SK-N-SH (cell line): ENCODE results near the gene KASH5. TPM values are rescaled to one million over a fixed set of nuclear protein-coding genes. Genes with fewer than 3 reads are reported as not detected.

ENCODE experiments used
- CTCF ChIA-PET: fragments of 300-600, 350-600 bp; formaldehyde crosslinking; extraction: SDS; loops from one replicate; lab custom pipeline; 2021; lab: Yijun Ruan, JAX
- POLR2A ChIA-PET: fragments of 350-600 bp; sonication (Branson Sonifier 250); formaldehyde crosslinking; extraction: SDS; loops from one replicate; lab custom pipeline; 2020; ENCODE audit warnings: antibody characterized with exemption, inconsistent platforms; lab: Yijun Ruan, JAX
- DNase-seq: peaks from one replicate; pipeline ENCODE4 v3.0.0; 2012
- H2AFZ ChIP-seq: fragments of 200-600 bp; sonication (generic); 2 replicates; pipeline ENCODE4 v1.8.1; 2016; ENCODE audit warnings: antibody characterized with exemption, mild to moderate bottlenecking, low read depth
- H3F3A ChIP-seq: fragments of 200-600 bp; sonication (generic); replicated peaks from 2 replicates; pipeline ENCODE3; 2016; ENCODE audit warnings: antibody characterized with exemption, mild to moderate bottlenecking; ENCODE audit not compliant: insufficient read depth
- H3K27ac ChIP-seq, 2 experiments: fragments of 200-500 bp in 1 of 2; fragments of 200-600 bp in 1 of 2; sonication (Bioruptor generic) in 1 of 2; sonication (generic), shearing (Covaris generic) in 1 of 2; 2 replicates each; pipeline versions ENCODE4 v1.5.1 to v1.6.1; 2014 to 2016; ENCODE audit warnings: low read depth in 2 of 2, inconsistent platforms in 1 of 2, low read length in 1 of 2, mild to moderate bottlenecking in 1 of 2, mixed read lengths in 1 of 2
- H3K27me3 ChIP-seq: fragments of 200-600 bp; sonication (generic), shearing (Covaris generic); 2 replicates; pipeline ENCODE4 v1.6.1; 2016; ENCODE audit warnings: mixed run types; ENCODE audit not compliant: insufficient read depth
- H3K36me3 ChIP-seq, 2 experiments: fragments of 200-500 bp in 1 of 2; fragments of 200-600 bp in 1 of 2; sonication (Bioruptor generic) in 1 of 2; sonication (generic) in 1 of 2; replicated peaks in 1 of 2; 2 replicates each; pipeline versions ENCODE3 to v1.5.1; 2014 to 2016; ENCODE audit warnings: low read length in 1 of 2, mild to moderate bottlenecking in 1 of 2; ENCODE audit not compliant: insufficient read depth in 2 of 2, control insufficient read depth in 1 of 2
- H3K4me1 ChIP-seq, 2 experiments: fragments of 200-500 bp in 1 of 2; fragments of 200-600 bp in 1 of 2; sonication (Bioruptor generic) in 1 of 2; sonication (generic), shearing (Covaris generic) in 1 of 2; 2 replicates each; pipeline versions ENCODE4 v1.5.1 to v1.6.1; 2014 to 2016; ENCODE audit warnings: low read depth in 1 of 2, low read length in 1 of 2, mixed run types in 1 of 2; ENCODE audit not compliant: insufficient read depth in 2 of 2, control insufficient read depth in 1 of 2
- H3K4me2 ChIP-seq: fragments of 200-600 bp; sonication (generic), shearing (Covaris generic); 2 replicates; pipeline ENCODE4 v1.6.1; 2017; ENCODE audit warnings: mixed run types
- H3K4me3 ChIP-seq, 2 experiments: fragments of 200-500 bp in 1 of 2; fragments of 200-600 bp in 1 of 2; sonication (Bioruptor generic) in 1 of 2; sonication (generic), shearing (Covaris generic) in 1 of 2; 2 replicates each; pipeline versions ENCODE4 v1.5.1 to v1.8.1; 2014 to 2016; ENCODE audit warnings: low read depth in 2 of 2, inconsistent platforms in 1 of 2, low read length in 1 of 2, mild to moderate bottlenecking in 1 of 2, mixed read lengths in 1 of 2, moderate library complexity in 1 of 2
- H3K79me2 ChIP-seq: fragments of 200-600 bp; sonication (generic); 2 replicates; pipeline ENCODE4 v1.8.1; 2017; ENCODE audit warnings: mild to moderate bottlenecking; ENCODE audit not compliant: insufficient read depth
- H3K9ac ChIP-seq: fragments of 200-600 bp; sonication (generic); 2 replicates; pipeline ENCODE4 v1.6.1; 2017; ENCODE audit warnings: mixed run types
- H3K9me2 ChIP-seq: fragments of 200-600 bp; sonication (generic); 2 replicates; pipeline ENCODE4 v1.6.1; 2017; ENCODE audit warnings: mixed run types
- H3K9me3 ChIP-seq: fragments of 200-600 bp; sonication (generic); 2 replicates; pipeline ENCODE4 v1.6.1; 2017; ENCODE audit warnings: mixed run types, mild to moderate bottlenecking, moderate library complexity
- H4K20me1 ChIP-seq: fragments of 200-600 bp; sonication (generic); 2 replicates; pipeline ENCODE4 v1.6.1; 2017; ENCODE audit warnings: mild to moderate bottlenecking, mixed run types; ENCODE audit not compliant: insufficient read depth
- CHD2 ChIP-seq: fragments of 150-350 bp; IDR thresholded peaks from 2 replicates; pipeline ENCODE4 v1.6.1; 2018; ENCODE audit warnings: low read length; ENCODE audit not compliant: partially characterized antibody
- EP300 ChIP-seq, 2 experiments: IDR thresholded peaks; 2 replicates each; pipeline versions ENCODE4 v1.4.0 to v1.6.1; 2012; ENCODE audit warnings: borderline replicate concordance in 1 of 2, low read depth in 1 of 2, low read length in 1 of 2
- FOXJ3 ChIP-seq: sonication (generic); formaldehyde crosslinking; IDR thresholded peaks from 2 replicates; pipeline ENCODE4 v1.5.1; 2020; ENCODE audit warnings: mild to moderate bottlenecking, missing genetic modification reagents
- FOXM1 ChIP-seq: IDR thresholded peaks from 2 replicates; pipeline ENCODE4 v1.4.0; 2012; ENCODE audit warnings: low read depth, mild to moderate bottlenecking
- JUND ChIP-seq: IDR thresholded peaks from 2 replicates; pipeline ENCODE4 v1.4.0; 2012
- MEF2A ChIP-seq: IDR thresholded peaks from 2 replicates; pipeline ENCODE4 v1.4.0; 2012; ENCODE audit warnings: low read depth, borderline replicate concordance
- NFIC ChIP-seq: IDR thresholded peaks from 2 replicates; pipeline ENCODE4 v1.4.0; 2012; ENCODE audit warnings: borderline replicate concordance
- POLR2AphosphoS5 ChIP-seq: IDR thresholded peaks from 2 replicates; pipeline ENCODE4 v1.6.1; 2012; ENCODE audit warnings: low read depth, low read length
- RAD21 ChIP-seq: IDR thresholded peaks from 2 replicates; pipeline ENCODE4 v1.6.1; 2012; ENCODE audit warnings: mild to moderate bottlenecking, low read length
- RCOR1 ChIP-seq: fragments of 150-350 bp; IDR thresholded peaks from 2 replicates; pipeline ENCODE4 v1.6.1; 2017; ENCODE audit warnings: antibody characterized with exemption, low read length
- RFX5 ChIP-seq: IDR thresholded peaks from 2 replicates; pipeline ENCODE4 v1.6.1; 2012; ENCODE audit warnings: mild to moderate bottlenecking, improper control_type of control experiment, low read length
- SIN3A ChIP-seq: IDR thresholded peaks from 2 replicates; pipeline ENCODE4 v1.6.1; 2012; ENCODE audit warnings: low read depth, mild to moderate bottlenecking, low read length, moderate library complexity, borderline replicate concordance
- SMC3 ChIP-seq: IDR thresholded peaks from 2 replicates; pipeline ENCODE4 v1.6.1; 2012; ENCODE audit warnings: low read depth, low read length, improper control_type of control experiment
- TAF1 ChIP-seq: IDR thresholded peaks from 2 replicates; pipeline ENCODE4 v1.6.1; 2012; ENCODE audit warnings: low read depth, mild to moderate bottlenecking, low read length, moderate library complexity, borderline replicate concordance
- TEAD4 ChIP-seq: IDR thresholded peaks from 2 replicates; pipeline ENCODE4 v1.4.0; 2012; ENCODE audit warnings: mild to moderate bottlenecking, borderline replicate concordance; ENCODE audit not compliant: insufficient read depth
- YY1 ChIP-seq: IDR thresholded peaks from 2 replicates; pipeline ENCODE4 v1.4.0; 2012; ENCODE audit warnings: low read depth, mild to moderate bottlenecking
- WGBS: methylation state at CpG from one replicate; pipeline ENCODE4 v1.1.6; 2017; ENCODE audit warnings: low lambda C conversion rate; 5-methylcytosine and 5-hydroxymethylcytosine counted together
- polyA plus RNA-seq, 3 experiments: library from polyadenylated mRNA; depleted of rRNA; stranded (reverse); fragments of >200 nt; gene quantifications; 2 replicates each; pipeline ENCODE4 v1.2.3, GENCODE V29; 2012
- TF ChIP-seq, protein P1 (sequence below): fragments of 150-350 bp; IDR thresholded peaks from 2 replicates; pipeline ENCODE4 v1.6.1; 2016; ENCODE audit warnings: mild to moderate bottlenecking, low read depth, low read length
- TF ChIP-seq, protein P2 (sequence below): fragments of 200-600 bp; sonication (generic); IDR thresholded peaks from 2 replicates; pipeline ENCODE4 v1.6.1; 2017; ENCODE audit warnings: antibody characterized with exemption, mild to moderate bottlenecking, moderate library complexity
- TF ChIP-seq, protein P3 (sequence below): IDR thresholded peaks from 2 replicates; pipeline ENCODE4 v1.4.0; 2012; ENCODE audit warnings: low read depth
- TF ChIP-seq, protein P4 (sequence below): IDR thresholded peaks from 2 replicates; pipeline ENCODE4 v1.4.0; 2012; ENCODE audit warnings: low read depth, borderline replicate concordance

KASH5 gene
- polyA plus RNA-seq, 1 of the 3 experiments (the other 2 are of a cell fraction) = 0.20 TPM

DNA sequence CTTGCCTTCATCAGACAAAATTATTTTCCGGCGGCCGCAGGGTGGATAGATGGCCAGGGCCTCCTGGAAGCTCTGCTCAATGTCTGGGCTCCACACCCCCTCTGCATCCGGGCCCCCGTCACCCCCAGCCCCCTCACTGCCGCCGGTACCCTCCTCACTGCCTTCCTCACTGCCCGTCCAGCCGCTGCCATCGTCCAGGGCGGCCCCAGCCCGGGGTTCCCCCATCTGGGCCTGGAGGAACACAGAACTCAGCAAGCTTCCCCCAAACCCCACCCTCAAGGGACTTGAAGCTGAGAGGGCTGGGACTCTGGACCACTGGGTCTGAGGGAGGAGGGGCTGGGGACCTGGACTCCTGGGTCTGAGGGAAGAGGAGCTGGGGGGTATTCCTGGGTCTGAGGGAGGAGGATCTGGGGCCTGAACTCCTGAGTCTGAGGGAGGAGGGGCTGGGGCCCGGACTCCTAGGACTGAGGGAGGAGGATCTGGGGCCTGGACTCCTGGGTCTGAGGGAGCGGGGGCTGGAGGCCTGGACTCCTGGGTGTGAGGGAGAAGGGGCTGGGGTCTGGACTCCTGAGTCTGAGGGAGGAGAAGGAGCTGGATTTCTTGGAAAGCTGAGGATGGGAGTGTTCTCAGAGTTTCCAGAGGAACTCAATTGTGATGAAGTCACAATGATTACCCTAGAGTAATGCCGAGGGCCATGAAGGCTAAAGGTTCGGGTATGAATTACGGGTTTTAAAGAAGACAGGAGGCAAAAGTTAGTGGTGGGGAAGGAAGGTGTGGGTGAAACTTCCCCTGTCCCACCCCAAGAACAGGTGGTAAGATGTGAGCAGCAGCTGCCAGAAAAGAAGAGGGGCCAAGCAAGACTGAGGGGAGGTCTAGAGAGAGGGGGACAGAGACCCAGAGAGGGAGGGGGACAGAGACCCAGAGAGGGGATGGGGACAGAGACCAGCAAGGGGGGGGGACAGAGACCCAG lies 27.9 kb upstream of the KASH5 start:
- POLR2A ChIA-PET = interaction anchor here (0.6 kb wide), 1 partner anchor 16 kb away, joined by 3 read pairs; no protein-coding TSS in a partner anchor

DNA sequence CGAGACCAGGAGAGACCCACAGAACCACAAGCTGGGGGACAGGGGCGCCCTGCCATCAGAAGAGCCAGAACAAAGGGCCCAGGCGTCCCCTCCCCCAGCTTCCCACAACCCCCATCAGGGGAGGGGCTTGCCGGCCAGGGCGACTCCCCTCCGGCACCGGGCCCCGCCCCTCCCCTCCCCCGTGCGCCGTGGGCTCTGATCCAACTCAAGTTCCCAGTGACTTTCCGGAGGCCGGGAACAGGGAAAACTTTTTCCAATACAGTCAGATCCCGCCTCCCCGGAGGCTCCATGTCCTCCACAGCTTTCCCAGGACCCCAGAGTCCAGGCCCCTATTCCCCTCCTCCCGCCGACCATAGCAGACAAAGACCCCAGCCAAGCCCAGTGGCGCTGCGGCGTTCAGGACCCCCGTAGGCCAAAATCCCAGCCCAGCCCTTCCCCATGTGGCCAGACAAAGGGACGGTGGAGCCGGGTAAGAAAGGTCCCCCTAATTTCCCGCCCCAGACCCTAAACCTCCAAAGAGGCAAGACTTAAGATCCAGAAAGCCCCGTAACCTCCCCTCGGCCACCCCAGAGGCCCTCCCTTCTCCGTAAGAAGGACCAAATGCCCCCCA lies 26.5 kb upstream of the KASH5 start:
- WGBS = 2% methylated on average over 13 of the region's 27 CpGs
- Histone ChIP-seq H3K4me2 (peak overlapping the region; percentile 94), H3K79me2 (peaks cover 39% of the 10 kb centered on the region), H2AFZ (peak overlapping the region; percentile 91), H3K9me2 (no peaks in the 10 kb centered on the region), H3K9ac (peak overlapping the region; percentile 99), H3K4me3 (peak overlapping the region; percentile 64 to 91), H3K27ac (peak overlapping the region; percentile 68 to 86), H4K20me1 (no peaks in the 10 kb centered on the region), H3K27me3 (no peaks in the 10 kb centered on the region), H3K9me3 (no peaks in the 10 kb centered on the region), H3K4me1 (no peaks in the 10 kb centered on the region; a peak in 1 of 4 replicates), H3F3A (peaks cover 4% of the 10 kb centered on the region), H3K36me3 (peaks cover 4 to 21% of the 10 kb centered on the region in 2 experiments)
- peak; percentile 79 for DNase-seq
- CTCF ChIA-PET = no interaction called here
- POLR2A ChIA-PET = interaction anchor here (0.7 kb wide), 1 partner anchor 90 kb away, joined by 3 read pairs; no protein-coding TSS in a partner anchor
- TF ChIP-seq SIN3A (0 out of 2 replicates have a peak, but pooled peaks have one; percentile 45), TAF1 (peak; percentile 72; the same call in 1 of the 2 replicates), EP300 (IDR thresholded peaks at IDR 0.05; ENCODE audit: borderline replicate concordance in 1 of 2, low read depth in 1 of 2, low read length in 1 of 2) (no peak), TEAD4 (no peak), RFX5 (no peak), MEF2A (no peak), FOXJ3 (CRISPR knock-in tag) (no peak), RCOR1 (no peak), POLR2AphosphoS5 (no peak; the same call in 1 of the 2 replicates), YY1 (no peak), SMC3 (no peak), RAD21 (no peak), JUND (no peak), NFIC (peak; percentile 90)
- TF ChIP-seq, protein P1, sequence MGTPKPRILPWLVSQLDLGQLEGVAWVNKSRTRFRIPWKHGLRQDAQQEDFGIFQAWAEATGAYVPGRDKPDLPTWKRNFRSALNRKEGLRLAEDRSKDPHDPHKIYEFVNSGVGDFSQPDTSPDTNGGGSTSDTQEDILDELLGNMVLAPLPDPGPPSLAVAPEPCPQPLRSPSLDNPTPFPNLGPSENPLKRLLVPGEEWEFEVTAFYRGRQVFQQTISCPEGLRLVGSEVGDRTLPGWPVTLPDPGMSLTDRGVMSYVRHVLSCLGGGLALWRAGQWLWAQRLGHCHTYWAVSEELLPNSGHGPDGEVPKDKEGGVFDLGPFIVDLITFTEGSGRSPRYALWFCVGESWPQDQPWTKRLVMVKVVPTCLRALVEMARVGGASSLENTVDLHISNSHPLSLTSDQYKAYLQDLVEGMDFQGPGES = no peak
- TF ChIP-seq, protein P2, sequence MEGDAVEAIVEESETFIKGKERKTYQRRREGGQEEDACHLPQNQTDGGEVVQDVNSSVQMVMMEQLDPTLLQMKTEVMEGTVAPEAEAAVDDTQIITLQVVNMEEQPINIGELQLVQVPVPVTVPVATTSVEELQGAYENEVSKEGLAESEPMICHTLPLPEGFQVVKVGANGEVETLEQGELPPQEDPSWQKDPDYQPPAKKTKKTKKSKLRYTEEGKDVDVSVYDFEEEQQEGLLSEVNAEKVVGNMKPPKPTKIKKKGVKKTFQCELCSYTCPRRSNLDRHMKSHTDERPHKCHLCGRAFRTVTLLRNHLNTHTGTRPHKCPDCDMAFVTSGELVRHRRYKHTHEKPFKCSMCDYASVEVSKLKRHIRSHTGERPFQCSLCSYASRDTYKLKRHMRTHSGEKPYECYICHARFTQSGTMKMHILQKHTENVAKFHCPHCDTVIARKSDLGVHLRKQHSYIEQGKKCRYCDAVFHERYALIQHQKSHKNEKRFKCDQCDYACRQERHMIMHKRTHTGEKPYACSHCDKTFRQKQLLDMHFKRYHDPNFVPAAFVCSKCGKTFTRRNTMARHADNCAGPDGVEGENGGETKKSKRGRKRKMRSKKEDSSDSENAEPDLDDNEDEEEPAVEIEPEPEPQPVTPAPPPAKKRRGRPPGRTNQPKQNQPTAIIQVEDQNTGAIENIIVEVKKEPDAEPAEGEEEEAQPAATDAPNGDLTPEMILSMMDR = no peak
- TF ChIP-seq, protein P3, sequence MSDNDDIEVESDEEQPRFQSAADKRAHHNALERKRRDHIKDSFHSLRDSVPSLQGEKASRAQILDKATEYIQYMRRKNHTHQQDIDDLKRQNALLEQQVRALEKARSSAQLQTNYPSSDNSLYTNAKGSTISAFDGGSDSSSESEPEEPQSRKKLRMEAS = no peak

More for the DNA sequence above, 27.9 kb upstream of the KASH5 start:
- Histone ChIP-seq H3K9ac (peak overlapping the region; percentile 99; the same call in 1 of the 2 replicates), H3K27me3 (no peaks in the 10 kb centered on the region), H3K9me3 (no peaks in the 10 kb centered on the region), H3K36me3 (peaks cover 4 to 30% of the 10 kb centered on the region in 2 experiments), H4K20me1 (no peaks in the 10 kb centered on the region), H3K4me3 (peak overlapping the region in 1 of 2 experiments; percentile 64; a peak in 1 of 4 replicates), H3K9me2 (no peaks in the 10 kb centered on the region), H3F3A (peaks cover 4% of the 10 kb centered on the region), H2AFZ (no peak overlapping the region), H3K27ac (no peak overlapping the region), H3K4me2 (0 out of 2 replicates have a peak overlapping the region, but pooled peaks have one; percentile 0), H3K4me1 (no peaks in the 10 kb centered on the region; a peak in 1 of 4 replicates), H3K79me2 (peaks cover 39% of the 10 kb centered on the region)
- no peak for TF ChIP-seq CHD2
- TF ChIP-seq FOXM1 = no peak
- TF ChIP-seq, protein P4, sequence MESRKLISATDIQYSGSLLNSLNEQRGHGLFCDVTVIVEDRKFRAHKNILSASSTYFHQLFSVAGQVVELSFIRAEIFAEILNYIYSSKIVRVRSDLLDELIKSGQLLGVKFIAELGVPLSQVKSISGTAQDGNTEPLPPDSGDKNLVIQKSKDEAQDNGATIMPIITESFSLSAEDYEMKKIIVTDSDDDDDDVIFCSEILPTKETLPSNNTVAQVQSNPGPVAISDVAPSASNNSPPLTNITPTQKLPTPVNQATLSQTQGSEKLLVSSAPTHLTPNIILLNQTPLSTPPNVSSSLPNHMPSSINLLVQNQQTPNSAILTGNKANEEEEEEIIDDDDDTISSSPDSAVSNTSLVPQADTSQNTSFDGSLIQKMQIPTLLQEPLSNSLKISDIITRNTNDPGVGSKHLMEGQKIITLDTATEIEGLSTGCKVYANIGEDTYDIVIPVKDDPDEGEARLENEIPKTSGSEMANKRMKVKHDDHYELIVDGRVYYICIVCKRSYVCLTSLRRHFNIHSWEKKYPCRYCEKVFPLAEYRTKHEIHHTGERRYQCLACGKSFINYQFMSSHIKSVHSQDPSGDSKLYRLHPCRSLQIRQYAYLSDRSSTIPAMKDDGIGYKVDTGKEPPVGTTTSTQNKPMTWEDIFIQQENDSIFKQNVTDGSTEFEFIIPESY = no peak
- CTCF ChIA-PET = no interaction called here
- no peak for DNase-seq
- 94% methylated on average over 17 of the region's 17 CpGs for WGBS
